Measurements from ENCODE around the gene TIAL1. TPM values are rescaled to one million over a fixed set of nuclear protein-coding genes. Genes with fewer than 3 reads are reported as not detected.

Gene TIAL1
- total and polyA plus RNA-seq, 2 donors (not counting 1 experiment from before 2014, with no cell fraction given): 38.5 to 116 TPM

DNA sequence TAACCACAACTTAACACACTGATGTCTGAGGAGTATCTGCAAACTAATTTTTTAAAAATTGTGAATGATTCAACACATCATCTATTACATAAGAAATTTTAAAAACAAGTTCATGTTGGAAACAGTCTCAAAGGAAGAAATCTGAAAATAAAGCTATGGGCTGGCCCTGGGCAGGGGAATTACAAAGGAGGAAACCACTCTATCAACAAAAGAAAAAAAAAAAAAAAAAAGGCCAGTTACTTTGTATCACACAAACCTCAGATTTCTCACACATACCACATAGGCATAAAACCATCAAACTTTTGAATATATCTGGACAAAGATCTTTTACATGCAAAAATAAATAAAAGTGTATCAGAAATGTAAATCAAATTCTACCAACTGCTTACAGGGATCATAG lies 20.8 kb downstream of the TIAL1 start:
- H3K9me3 ChIP-seq (ENCODE audit: control insufficient read depth, insufficient read depth, low read depth, low read length): no peaks in the 10 kb centered on the region

DNA sequence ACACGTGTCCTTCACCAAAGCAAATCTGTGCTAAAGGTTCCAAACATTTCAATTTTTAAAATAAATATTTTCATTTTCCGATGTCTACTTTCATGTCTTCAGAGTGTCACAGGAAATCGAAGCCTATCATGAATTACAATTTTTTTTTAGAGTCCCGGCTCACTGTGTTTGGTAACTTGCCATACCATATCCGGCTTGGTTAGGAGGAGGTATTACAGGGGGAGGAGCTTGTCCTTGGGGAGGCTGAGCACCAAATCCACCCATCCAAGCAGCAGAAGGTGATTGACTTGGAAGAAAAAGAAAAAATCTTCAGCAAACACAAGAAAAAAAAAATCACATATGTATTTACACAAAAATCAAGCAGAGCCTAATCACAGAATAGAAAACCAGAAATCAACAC lies 21.3 kb downstream of the TIAL1 start:
- TF ChIP-seq EZH2 (IDR thresholded peaks at IDR 0.05; ENCODE audit: low read length, missing control alignments): no peak
- TF ChIP-seq, protein P1, sequence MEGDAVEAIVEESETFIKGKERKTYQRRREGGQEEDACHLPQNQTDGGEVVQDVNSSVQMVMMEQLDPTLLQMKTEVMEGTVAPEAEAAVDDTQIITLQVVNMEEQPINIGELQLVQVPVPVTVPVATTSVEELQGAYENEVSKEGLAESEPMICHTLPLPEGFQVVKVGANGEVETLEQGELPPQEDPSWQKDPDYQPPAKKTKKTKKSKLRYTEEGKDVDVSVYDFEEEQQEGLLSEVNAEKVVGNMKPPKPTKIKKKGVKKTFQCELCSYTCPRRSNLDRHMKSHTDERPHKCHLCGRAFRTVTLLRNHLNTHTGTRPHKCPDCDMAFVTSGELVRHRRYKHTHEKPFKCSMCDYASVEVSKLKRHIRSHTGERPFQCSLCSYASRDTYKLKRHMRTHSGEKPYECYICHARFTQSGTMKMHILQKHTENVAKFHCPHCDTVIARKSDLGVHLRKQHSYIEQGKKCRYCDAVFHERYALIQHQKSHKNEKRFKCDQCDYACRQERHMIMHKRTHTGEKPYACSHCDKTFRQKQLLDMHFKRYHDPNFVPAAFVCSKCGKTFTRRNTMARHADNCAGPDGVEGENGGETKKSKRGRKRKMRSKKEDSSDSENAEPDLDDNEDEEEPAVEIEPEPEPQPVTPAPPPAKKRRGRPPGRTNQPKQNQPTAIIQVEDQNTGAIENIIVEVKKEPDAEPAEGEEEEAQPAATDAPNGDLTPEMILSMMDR (conservative IDR thresholded peaks at IDR 0.05 in 1 of 2, IDR thresholded peaks at IDR 0.05 in 1 of 2; ENCODE audit: low read depth in 1 of 2, low read length in 2 of 2): no peak
- Histone ChIP-seq H3K27me3 (ENCODE audit: control insufficient read depth, insufficient read depth, low read length) (no peaks in the 10 kb centered on the region), H2AFZ (ENCODE audit: low read length) (no peak overlapping the region), H3K9ac (ENCODE audit: insufficient read depth, low read length) (no peak overlapping the region), H3K4me3 (replicated peaks in 1 of 4; ENCODE audit: control extremely low read depth in 1 of 4, insufficient read depth in 1 of 4, low read depth in 3 of 4, low read length in 4 of 4) (no peak overlapping the region), H3K9me3 (ENCODE audit: control insufficient read depth, insufficient read depth, low read depth, low read length) (no peaks in the 10 kb centered on the region), H3K36me3 (ENCODE audit: control insufficient read depth, insufficient read depth, low read length) (peaks cover 4% of the 10 kb centered on the region), H3K79me2 (ENCODE audit: control insufficient read depth, insufficient read depth, low read length) (no peaks in the 10 kb centered on the region), H3K27ac (ENCODE audit: insufficient read depth, low read length) (no peak overlapping the region), H3K4me2 (ENCODE audit: extremely low read depth, insufficient read depth, low read length) (no peak overlapping the region), H4K20me1 (ENCODE audit: control insufficient read depth, extremely low read depth, insufficient read depth, low read length) (no peaks in the 10 kb centered on the region), H3K4me1 (ENCODE audit: control insufficient read depth, extremely low read depth, insufficient read depth, low read length) (no peaks in the 10 kb centered on the region)
- peak; percentile 39 to 40 for DNase-seq (ENCODE audit: low read depth in 2 of 2)

More for the DNA sequence above, 20.8 kb downstream of the TIAL1 start:
- Histone ChIP-seq H3K9ac (ENCODE audit: insufficient read depth, low read length) (no peak overlapping the region), H4K20me1 (ENCODE audit: control insufficient read depth, extremely low read depth, insufficient read depth, low read length) (no peaks in the 10 kb centered on the region), H3K4me3 (replicated peaks in 1 of 4; ENCODE audit: control extremely low read depth in 1 of 4, insufficient read depth in 1 of 4, low read depth in 3 of 4, low read length in 4 of 4) (no peak overlapping the region), H3K27me3 (ENCODE audit: control insufficient read depth, insufficient read depth, low read length) (no peaks in the 10 kb centered on the region), H3K4me2 (ENCODE audit: extremely low read depth, insufficient read depth, low read length) (no peak overlapping the region), H3K4me1 (ENCODE audit: control insufficient read depth, extremely low read depth, insufficient read depth, low read length) (no peaks in the 10 kb centered on the region), H3K79me2 (ENCODE audit: control insufficient read depth, insufficient read depth, low read length) (no peaks in the 10 kb centered on the region), H3K27ac (ENCODE audit: insufficient read depth, low read length) (no peak overlapping the region), H2AFZ (ENCODE audit: low read length) (no peak overlapping the region), H3K36me3 (ENCODE audit: control insufficient read depth, insufficient read depth, low read length) (peaks cover 4% of the 10 kb centered on the region)
- no peak for DNase-seq (ENCODE audit: low read depth in 2 of 2)
- TF ChIP-seq, protein P1 (conservative IDR thresholded peaks at IDR 0.05 in 1 of 2, IDR thresholded peaks at IDR 0.05 in 1 of 2; ENCODE audit: low read depth in 1 of 2, low read length in 2 of 2): no peak
- TF ChIP-seq EZH2 (IDR thresholded peaks at IDR 0.05; ENCODE audit: low read length, missing control alignments): no peak

DNA sequence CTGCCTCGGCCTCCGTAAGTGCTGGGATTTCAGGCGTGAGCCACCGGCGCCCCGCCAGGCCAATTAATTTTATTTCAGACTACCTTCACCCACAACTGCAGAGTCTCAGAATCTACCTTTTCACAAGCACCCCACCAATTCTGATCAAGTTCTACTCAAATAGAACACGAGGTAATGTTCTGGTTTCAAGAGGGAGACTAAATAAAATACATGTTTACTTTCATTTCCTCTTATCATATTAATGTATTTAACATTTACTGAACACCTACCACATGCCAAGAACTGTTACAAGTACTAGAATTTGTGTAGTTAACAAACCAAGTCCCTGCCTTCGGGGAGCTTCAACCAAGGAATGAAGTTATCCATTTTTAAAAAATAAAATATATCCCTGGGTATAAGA lies 28.8 kb downstream of the TIAL1 start:
- Histone ChIP-seq H3K27me3 (ENCODE audit: control insufficient read depth, insufficient read depth, low read length) (no peaks in the 10 kb centered on the region), H3K4me3 (replicated peaks in 1 of 4; ENCODE audit: control extremely low read depth in 1 of 4, insufficient read depth in 1 of 4, low read depth in 3 of 4, low read length in 4 of 4) (no peak overlapping the region), H3K9me3 (ENCODE audit: control insufficient read depth, insufficient read depth, low read depth, low read length) (no peaks in the 10 kb centered on the region), H3K4me2 (ENCODE audit: extremely low read depth, insufficient read depth, low read length) (no peak overlapping the region), H2AFZ (ENCODE audit: low read length) (no peak overlapping the region), H3K27ac (ENCODE audit: insufficient read depth, low read length) (no peak overlapping the region), H3K36me3 (ENCODE audit: control insufficient read depth, insufficient read depth, low read length) (no peaks in the 10 kb centered on the region), H3K9ac (ENCODE audit: insufficient read depth, low read length) (no peak overlapping the region), H3K79me2 (ENCODE audit: control insufficient read depth, insufficient read depth, low read length) (no peaks in the 10 kb centered on the region), H3K4me1 (ENCODE audit: control insufficient read depth, extremely low read depth, insufficient read depth, low read length) (no peaks in the 10 kb centered on the region), H4K20me1 (ENCODE audit: control insufficient read depth, extremely low read depth, insufficient read depth, low read length) (no peaks in the 10 kb centered on the region)
- DNase-seq (ENCODE audit: low read depth in 2 of 2): no peak
- TF ChIP-seq, protein P1 (conservative IDR thresholded peaks at IDR 0.05 in 1 of 2, IDR thresholded peaks at IDR 0.05 in 1 of 2; ENCODE audit: low read depth in 1 of 2, low read length in 2 of 2): no peak
- no peak for TF ChIP-seq EZH2 (IDR thresholded peaks at IDR 0.05; ENCODE audit: low read length, missing control alignments)

Data from fibroblast of lung (primary cell).